ENCODE data around the gene KRT78.

Gene KRT78

DNA sequence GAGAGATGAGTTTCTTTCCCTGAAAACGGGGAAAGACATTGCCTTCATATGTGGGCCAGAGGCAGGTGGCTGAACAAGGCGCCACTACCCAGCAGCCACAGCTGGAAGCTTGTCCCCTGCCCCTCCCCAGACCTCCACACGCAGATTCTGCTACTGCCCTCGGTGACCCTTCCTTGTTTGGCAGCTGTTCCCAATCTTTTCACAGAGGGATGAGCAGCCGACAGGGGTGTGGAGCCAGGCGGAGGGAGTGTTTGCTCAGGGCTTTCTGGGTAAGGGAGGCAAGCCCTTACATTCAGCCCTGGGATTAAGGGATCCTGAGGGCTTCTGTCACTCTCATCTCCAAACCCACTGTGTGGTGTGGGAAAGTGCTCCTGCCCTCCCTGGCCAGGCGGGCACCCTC, 30.4 kb downstream of the KRT78 start:
- TF ChIP-seq, protein P1, sequence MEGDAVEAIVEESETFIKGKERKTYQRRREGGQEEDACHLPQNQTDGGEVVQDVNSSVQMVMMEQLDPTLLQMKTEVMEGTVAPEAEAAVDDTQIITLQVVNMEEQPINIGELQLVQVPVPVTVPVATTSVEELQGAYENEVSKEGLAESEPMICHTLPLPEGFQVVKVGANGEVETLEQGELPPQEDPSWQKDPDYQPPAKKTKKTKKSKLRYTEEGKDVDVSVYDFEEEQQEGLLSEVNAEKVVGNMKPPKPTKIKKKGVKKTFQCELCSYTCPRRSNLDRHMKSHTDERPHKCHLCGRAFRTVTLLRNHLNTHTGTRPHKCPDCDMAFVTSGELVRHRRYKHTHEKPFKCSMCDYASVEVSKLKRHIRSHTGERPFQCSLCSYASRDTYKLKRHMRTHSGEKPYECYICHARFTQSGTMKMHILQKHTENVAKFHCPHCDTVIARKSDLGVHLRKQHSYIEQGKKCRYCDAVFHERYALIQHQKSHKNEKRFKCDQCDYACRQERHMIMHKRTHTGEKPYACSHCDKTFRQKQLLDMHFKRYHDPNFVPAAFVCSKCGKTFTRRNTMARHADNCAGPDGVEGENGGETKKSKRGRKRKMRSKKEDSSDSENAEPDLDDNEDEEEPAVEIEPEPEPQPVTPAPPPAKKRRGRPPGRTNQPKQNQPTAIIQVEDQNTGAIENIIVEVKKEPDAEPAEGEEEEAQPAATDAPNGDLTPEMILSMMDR (IDR thresholded peaks at IDR 0.05; ENCODE audit: low read depth, low read length): no peak
- DNase-seq (ENCODE audit: low read depth in 2 of 2): no peak
- H3K4me3 ChIP-seq (replicated peaks in 1 of 2; ENCODE audit: low read depth in 2 of 2, low read length in 2 of 2): no peak overlapping the region

DNA sequence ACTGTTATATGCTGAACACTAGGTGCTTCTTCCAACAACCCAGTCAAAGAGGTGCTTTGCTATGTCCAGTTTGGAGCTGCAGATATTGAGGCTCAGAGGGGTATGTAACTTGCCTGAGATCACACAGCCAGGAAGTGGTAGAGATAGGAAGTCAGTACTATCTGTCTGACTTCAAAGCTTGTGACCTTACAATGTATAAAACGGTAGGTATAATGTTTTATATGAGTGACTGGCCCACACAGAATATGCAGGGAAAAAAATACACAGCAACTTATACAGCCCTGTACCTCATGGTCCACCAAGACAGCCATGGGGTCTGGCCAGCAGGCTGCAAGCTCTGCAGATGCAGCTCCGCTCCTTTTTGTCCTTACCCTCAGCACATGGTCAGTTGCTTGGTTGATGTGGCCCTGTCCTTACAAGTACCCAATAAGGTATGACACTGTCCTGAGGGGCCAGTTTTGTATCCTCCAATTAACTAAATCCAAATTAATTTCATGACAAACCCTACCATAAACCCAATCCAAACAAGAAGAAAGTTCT, 31.0 kb downstream of the KRT78 start:
- TF ChIP-seq, protein P1 (IDR thresholded peaks at IDR 0.05; ENCODE audit: low read depth, low read length): no peak
- DNase-seq (ENCODE audit: low read depth in 2 of 2): no peak
- no peak overlapping the region for H3K4me3 ChIP-seq (replicated peaks in 1 of 2; ENCODE audit: low read depth in 2 of 2, low read length in 2 of 2)

DNA sequence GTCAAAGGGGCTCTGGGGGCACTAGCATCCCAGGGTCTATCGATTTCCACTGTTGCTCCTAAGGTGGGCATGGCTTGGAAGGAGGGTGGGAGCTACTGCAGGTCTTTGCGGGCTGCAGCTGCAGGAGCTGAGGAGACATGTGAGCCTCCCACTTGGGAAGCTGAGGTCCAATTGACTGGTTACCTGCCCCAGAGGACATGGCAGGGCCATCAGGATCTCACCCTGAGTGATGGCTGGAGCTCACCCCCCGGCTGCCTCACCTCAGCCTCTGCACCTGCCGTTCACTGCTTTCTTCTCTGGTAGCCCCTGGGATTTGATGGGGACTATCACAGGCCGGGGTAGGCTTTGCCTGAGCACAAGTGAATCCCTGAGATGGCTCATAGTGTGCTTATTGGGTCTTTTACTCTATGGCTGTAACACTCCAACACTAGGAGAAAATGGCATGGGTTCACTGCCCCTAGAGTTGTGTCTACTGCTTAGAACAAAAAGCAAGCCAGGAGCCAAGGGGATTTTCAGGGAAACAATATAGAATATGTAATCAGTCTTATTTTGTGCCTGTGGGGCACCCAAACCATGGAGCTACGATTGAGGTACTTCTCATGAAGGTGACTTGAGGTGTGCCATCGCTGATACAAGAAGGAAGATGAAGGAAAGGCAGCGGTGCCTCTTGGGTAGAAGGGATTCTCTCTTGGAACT, 31.6 kb downstream of the KRT78 start:
- H3K4me3 ChIP-seq (replicated peaks in 1 of 2; ENCODE audit: low read depth in 2 of 2, low read length in 2 of 2): no peak overlapping the region
- no peak for DNase-seq (ENCODE audit: low read depth in 2 of 2)
- TF ChIP-seq, protein P1 (IDR thresholded peaks at IDR 0.05; ENCODE audit: low read depth, low read length): no peak

DNA sequence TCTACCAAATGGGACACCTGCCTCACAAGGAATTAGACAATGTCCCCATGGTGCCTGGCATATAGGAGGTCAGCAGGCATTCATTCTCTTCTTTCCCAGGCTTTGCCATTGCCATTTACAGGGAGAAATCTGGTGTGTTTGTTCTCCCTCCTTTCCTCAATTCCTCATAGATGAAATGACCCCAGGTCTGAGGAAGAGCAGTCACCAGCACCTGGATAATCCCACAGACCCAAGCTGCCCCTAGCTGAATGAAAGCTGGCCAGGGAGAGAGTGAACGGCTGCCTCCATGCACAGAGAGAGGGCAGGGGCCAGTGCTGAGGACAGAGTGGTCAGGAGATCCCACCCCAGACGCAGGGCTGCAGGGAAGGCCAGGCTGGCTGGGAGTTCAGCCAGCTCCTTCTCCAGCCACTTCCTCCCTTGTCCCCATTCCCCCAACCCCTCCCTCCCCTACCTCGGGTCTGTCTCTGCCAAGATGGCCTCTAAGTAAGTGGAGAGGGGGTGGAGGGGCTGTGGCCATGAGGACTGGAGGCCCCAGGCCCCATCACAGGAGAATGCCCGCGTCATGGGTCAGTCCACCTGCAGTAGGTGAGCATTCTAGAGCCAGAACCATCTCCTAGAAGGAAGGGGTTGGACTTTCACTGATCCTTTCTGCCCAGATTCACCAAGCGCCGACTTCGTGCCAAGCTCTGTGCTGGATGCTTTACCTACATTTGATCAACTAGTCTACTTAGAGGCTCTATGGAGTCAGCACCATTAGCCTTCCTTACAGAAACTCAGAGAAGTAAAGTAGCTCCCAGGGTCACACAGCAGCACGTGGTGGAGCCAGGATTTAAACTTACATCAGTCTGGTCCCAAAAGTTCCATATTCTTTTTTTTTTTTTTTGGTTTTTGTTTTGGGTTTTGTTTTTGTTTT, 32.9 kb downstream of the KRT78 start:
- H3K4me3 ChIP-seq (replicated peaks in 1 of 2; ENCODE audit: low read depth in 2 of 2, low read length in 2 of 2): no peak overlapping the region
- DNase-seq (ENCODE audit: low read depth in 2 of 2): no peak
- TF ChIP-seq, protein P1 (IDR thresholded peaks at IDR 0.05; ENCODE audit: low read depth, low read length): no peak

DNA sequence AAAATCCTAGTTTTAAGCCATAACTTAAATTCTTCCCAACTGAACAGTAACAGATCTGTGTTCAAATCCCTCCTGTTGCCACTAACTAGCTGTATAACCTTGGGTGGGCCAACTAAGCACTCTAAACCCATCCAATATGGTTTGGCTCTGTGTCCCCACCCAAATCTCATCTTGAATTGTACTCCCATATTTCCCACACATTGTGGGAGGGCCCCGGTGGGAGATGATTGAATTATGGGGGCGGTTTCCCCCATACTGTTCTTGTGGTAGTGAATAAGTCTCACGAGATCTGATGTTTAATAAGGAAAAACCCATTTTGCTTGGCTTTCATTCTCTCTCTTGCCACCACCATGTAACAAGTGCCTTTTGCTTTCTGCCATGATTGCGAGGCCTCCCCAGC, 33.6 kb downstream of the KRT78 start:
- TF ChIP-seq, protein P1 (IDR thresholded peaks at IDR 0.05; ENCODE audit: low read depth, low read length): no peak
- H3K4me3 ChIP-seq (replicated peaks in 1 of 2; ENCODE audit: low read depth in 2 of 2, low read length in 2 of 2): no peak overlapping the region
- DNase-seq (ENCODE audit: low read depth in 2 of 2): no peak

DNA sequence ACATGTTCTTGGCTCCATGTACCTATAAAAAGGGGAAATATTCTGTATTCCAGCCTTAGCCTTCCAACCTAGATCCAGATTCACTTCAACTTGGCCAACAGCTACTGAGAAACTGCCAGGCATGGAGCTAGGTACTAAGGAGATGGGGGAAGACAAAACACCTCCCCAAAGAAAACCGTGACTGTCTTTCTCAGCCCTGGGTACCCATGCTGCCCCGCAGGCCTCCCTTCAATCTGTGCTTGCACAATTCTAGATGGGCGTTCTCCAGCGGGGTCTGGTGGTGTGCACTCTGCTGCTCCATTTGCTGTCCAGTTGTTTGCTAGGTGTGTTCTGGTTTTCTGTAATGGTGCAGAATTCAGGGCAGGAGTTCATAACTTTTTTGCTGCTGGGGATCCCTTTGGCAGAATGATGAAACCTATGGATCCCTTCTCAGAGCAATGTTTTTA, 34.1 kb downstream of the KRT78 start:
- no peak overlapping the region for H3K4me3 ChIP-seq (replicated peaks in 1 of 2; ENCODE audit: low read depth in 2 of 2, low read length in 2 of 2)
- TF ChIP-seq, protein P1 (IDR thresholded peaks at IDR 0.05; ENCODE audit: low read depth, low read length): no peak
- DNase-seq (ENCODE audit: low read depth in 2 of 2): no peak

Data from cardiac fibroblast (primary cell).